ENCODE measurements around the gene ZNF37A. TPM values are rescaled to one million over a fixed set of nuclear protein-coding genes. Genes with fewer than 3 reads are reported as not detected.

ZNF37A gene
- total and polyA plus RNA-seq, 7 donors, result 2.1 to 37.1 (median 19.3) TPM

GRCh38 chr10:38093816-38094157 is 350 bp upstream of the ZNF37A start:
- no peak for DNase-seq
- H3K27me3 ChIP-seq, result no peaks in the 10 kb centered on the region
- peak overlapping the region; percentile 88 to 92 (median 90) for H3K27ac ChIP-seq
- peak overlapping the region; percentile 70 to 86 (median 76) for H3K4me3 ChIP-seq
- no peaks in the 10 kb centered on the region for H3K9me3 ChIP-seq
- peak in 1 of 2 donors; percentile 28 for TF ChIP-seq POLR2A (IDR thresholded peaks at IDR 0.05)
- no peak for TF ChIP-seq CTCF (IDR thresholded peaks at IDR 0.05)
- H3K36me3 ChIP-seq, result peaks cover 10 to 34% (median 21%) of the 10 kb centered on the region in 4 donors
- WGBS, 2 donors, result 2 to 12% methylated on average over 16 of the region's 16 CpGs
- intact Hi-C loops (cut with DNase I), result loop anchor here (1.0 to 10.0 kb wide), 4 partner anchors 83 to 311 kb away; partner anchors contain the start of genes ZNF248, ZNF25 and ZNF33A
- H3K4me1 ChIP-seq, result peaks cover 0 to 20% (median 11%) of the 10 kb centered on the region in 4 donors

GRCh38 chr10:38094927-38095574 is 914 bp downstream of the ZNF37A start:
- TF ChIP-seq CTCF (IDR thresholded peaks at IDR 0.05) (no peak), POLR2AphosphoS5 (IDR thresholded peaks at IDR 0.05) (no peak), EP300 (IDR thresholded peaks at IDR 0.05) (no peak)
- peaks cover 0 to 20% (median 11%) of the 10 kb centered on the region in 4 donors for H3K4me1 ChIP-seq
- peaks cover 0 to 2% (median under 1%) of the 10 kb centered on the region in 4 donors for H3K9me3 ChIP-seq
- DNase-seq, result no peak
- WGBS, 2 donors, result 52 to 61% methylated on average over 21 of the region's 21 CpGs
- peak overlapping the region; percentile 88 to 92 (median 90) for H3K27ac ChIP-seq
- intact Hi-C loops (cut with DNase I), result loop anchor here (1.0 to 10.0 kb wide), 4 partner anchors 85 to 310 kb away; partner anchors contain the start of genes ZNF248, ZNF25 and ZNF33A
- H3K27me3 ChIP-seq, result no peaks in the 10 kb centered on the region
- peaks cover 12 to 46% (median 28%) of the 10 kb centered on the region in 4 donors for H3K36me3 ChIP-seq
- H3K4me3 ChIP-seq, result peak overlapping the region; percentile 70 to 86 (median 76)

- Histone ChIP-seq H3K4me3 (no peak overlapping the region), H3K36me3 (peaks cover 13 to 91% (median 42%) of the 10 kb centered on the region in 4 donors), H3K27ac (no peak overlapping the region), H3K9me3 (peaks cover 18 to 59% (median 35%) of the 10 kb centered on the region in 4 donors), H3K27me3 (no peaks in the 10 kb centered on the region), H3K4me1 (no peaks in the 10 kb centered on the region)
- intact Hi-C loops (cut with DNase I), result no loop called here
- no peak for DNase-seq
- WGBS, 2 donors, result 93 to 100% methylated on average over 1 of the region's 1 CpG
- TF ChIP-seq POLR2A (IDR thresholded peaks at IDR 0.05) (no peak), CTCF (IDR thresholded peaks at IDR 0.05) (no peak), EP300 (IDR thresholded peaks at IDR 0.05) (no peak), POLR2AphosphoS5 (IDR thresholded peaks at IDR 0.05) (no peak)
Observed at GRCh38 chr10:38102880-38103279, 8.7 kb downstream of the ZNF37A start.

- no peak for DNase-seq
- H3K9me3 ChIP-seq, result peaks cover 20 to 68% (median 39%) of the 10 kb centered on the region in 4 donors
- H3K4me1 ChIP-seq, result no peaks in the 10 kb centered on the region
- intact Hi-C loops (cut with DNase I), result no loop called here
- TF ChIP-seq EP300 (IDR thresholded peaks at IDR 0.05), result no peak
- TF ChIP-seq POLR2AphosphoS5 (IDR thresholded peaks at IDR 0.05), result no peak
- H3K36me3 ChIP-seq, result peaks cover 13 to 82% (median 38%) of the 10 kb centered on the region in 4 donors
- H3K27ac ChIP-seq, result no peak overlapping the region
- WGBS, 2 donors, result 92 to 98% methylated on average over 3 of the region's 3 CpGs
- no peaks in the 10 kb centered on the region for H3K27me3 ChIP-seq
- H3K4me3 ChIP-seq, result no peak overlapping the region
Observed at GRCh38 chr10:38103756-38104155, 9.6 kb downstream of the ZNF37A start.

GRCh38 chr10:38112159-38112558 is 18.0 kb downstream of the ZNF37A start:
- Histone ChIP-seq H3K27me3 (no peaks in the 10 kb centered on the region), H3K9me3 (peaks cover 30 to 80% (median 52%) of the 10 kb centered on the region in 4 donors)

More at GRCh38 chr10:38112159-38112558, 18.0 kb downstream of the ZNF37A start:
- TF ChIP-seq POLR2A (IDR thresholded peaks at IDR 0.05), result no peak
- TF ChIP-seq POLR2AphosphoS5 (IDR thresholded peaks at IDR 0.05), result no peak
- TF ChIP-seq CTCF (IDR thresholded peaks at IDR 0.05), result no peak
- TF ChIP-seq EP300 (IDR thresholded peaks at IDR 0.05), result no peak
- H3K27ac ChIP-seq, result no peak overlapping the region
- H3K36me3 ChIP-seq, result peaks cover 26 to 49% (median 41%) of the 10 kb centered on the region in 4 donors
- H3K4me1 ChIP-seq, result no peaks in the 10 kb centered on the region
- WGBS, 2 donors, result 94 to 98% methylated on average over 2 of the region's 2 CpGs
- DNase-seq, result no peak
- no peak overlapping the region for H3K4me3 ChIP-seq
- intact Hi-C loops (cut with DNase I), result no loop called here

Measured in sigmoid colon (tissue), 7 donors.